ENCODE data around the gene MRAP2. TPM values are rescaled to one million over a fixed set of nuclear protein-coding genes. Genes with fewer than 3 reads are reported as not detected.

MRAP2 gene, protein sequence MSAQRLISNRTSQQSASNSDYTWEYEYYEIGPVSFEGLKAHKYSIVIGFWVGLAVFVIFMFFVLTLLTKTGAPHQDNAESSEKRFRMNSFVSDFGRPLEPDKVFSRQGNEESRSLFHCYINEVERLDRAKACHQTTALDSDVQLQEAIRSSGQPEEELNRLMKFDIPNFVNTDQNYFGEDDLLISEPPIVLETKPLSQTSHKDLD
- not detected for total RNA-seq
- polyA plus RNA-seq = not detected
- not detected for total RNA-seq

DNA sequence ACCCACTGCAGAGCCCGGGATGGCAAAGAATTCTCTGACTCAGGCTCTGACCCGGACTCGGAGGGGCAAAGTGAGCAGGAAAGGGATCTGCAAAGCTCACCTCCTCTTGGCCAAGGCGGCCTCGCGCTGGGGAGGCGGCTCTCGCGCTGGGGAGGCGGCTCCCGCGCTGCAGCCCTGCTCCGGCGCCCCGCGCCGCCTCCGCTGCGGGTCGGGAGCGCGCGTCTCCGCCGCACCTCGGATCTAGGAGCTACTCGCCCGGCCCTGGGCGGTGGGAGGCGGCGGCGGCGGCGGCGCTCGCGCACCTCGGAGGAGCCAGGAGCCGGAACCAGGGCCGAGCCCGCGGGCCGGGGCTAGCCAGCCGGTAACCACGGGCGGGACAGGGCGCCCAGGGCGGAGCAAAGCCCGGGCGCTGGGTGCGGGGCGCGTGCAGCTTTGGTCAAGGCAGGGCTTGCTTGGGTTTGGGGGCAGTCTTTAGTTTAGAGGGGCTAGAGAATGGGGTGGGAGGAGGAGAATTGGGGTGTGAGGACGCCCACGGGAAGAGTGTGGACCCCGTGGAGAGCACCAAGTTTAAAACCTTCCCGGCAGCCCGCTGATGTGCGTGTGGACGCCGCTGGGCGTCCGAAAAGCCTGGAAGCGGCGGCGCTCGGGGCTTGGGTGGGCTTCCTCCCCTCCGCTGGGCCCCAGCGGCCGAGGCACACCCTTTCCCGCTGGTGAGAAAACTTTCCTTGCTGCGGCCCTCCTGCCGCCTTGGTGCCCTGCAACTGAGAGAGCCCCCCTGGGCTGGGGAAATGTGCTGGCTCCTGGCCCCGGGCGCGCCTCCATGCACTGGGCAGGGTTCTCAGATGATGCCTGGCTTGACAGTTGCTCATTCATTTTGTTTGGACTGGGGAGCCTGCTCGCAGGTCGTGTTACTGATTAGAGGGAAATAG lies at the start of gene MRAP2:
MRAP2 (plus strand) TSS at position 250 of the 929 bp plus-strand sequence. CDS start 21,547 bp downstream, outside the sequence.
- ATAC-seq (no peak), DNase-seq (peak in 1 of 9 donors; percentile 20)
- Mint-ChIP-seq H3K4me1 (peaks cover 0 to 7% (median 0%) of the 10 kb centered on the region in 7 donors), H3K27ac (no peak within 1 kb of the TSS), H3K4me3 (peak within 1 kb of the TSS in 7 of 10 donors; percentile 0 to 53 (median 30)), H3K36me3 (peaks cover 0 to 3% (median 0%) of the 10 kb centered on the region in 5 donors), H3K27me3 (peaks cover 44 to 70% (median 61%) of the 10 kb centered on the region in 5 donors), H3K9me3 (peaks cover 0 to 12% (median 5%) of the 10 kb centered on the region in 11 donors)
- ChIA-PET POLR2A (no interaction called here), CTCF (no interaction called here)
- H3K4me1 ChIP-seq (ENCODE audit: control insufficient read depth in 2 of 2, insufficient read depth in 2 of 2, low read length in 2 of 2) = no peaks in the 10 kb centered on the region
- H3K27me3 ChIP-seq (ENCODE audit: control insufficient read depth in 2 of 2, insufficient read depth in 2 of 2, low read length in 2 of 2) = no peaks in the 10 kb centered on the region
- no peak within 1 kb of the TSS for H3K4me3 ChIP-seq (ENCODE audit: low read length)
- intact Hi-C loops (cut with micrococcal nuclease) = no loop called here
- H3K36me3 ChIP-seq (ENCODE audit: control insufficient read depth in 2 of 3, insufficient read depth in 3 of 3, low read length in 3 of 3) = no peaks in the 10 kb centered on the region
- H3K27ac ChIP-seq (ENCODE audit: low read depth, low read length) = no peak within 1 kb of the TSS
- H3K9me3 ChIP-seq (ENCODE audit: control insufficient read depth in 2 of 3, low read length in 3 of 3) = no peaks in the 10 kb centered on the region

DNA sequence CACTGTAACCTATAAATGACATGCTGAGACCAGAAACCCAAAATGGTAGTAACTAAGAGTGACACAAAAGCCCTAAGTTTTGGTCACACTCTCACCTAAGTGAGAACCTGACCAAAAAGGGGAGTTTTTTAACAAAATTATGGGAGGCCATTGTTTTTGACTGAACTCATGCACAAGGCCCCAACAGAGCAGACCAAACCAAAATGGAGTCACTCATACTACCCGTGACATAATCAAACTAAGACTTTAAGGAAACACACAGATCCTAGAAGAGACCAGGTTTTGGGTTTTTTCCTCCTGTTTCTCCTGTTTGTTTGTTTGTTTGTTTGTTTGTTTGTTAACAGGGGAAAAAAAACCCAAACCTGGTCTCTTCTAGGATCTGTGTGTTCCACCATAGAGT lies 49.2 kb upstream of the MRAP2 start:
- Histone ChIP-seq H3K27ac (ENCODE audit: low read depth, low read length) (no peak overlapping the region), H3K36me3 (ENCODE audit: control insufficient read depth in 2 of 3, insufficient read depth in 3 of 3, low read length in 3 of 3) (no peaks in the 10 kb centered on the region), H3K9me3 (ENCODE audit: control insufficient read depth in 2 of 3, low read length in 3 of 3) (no peaks in the 10 kb centered on the region), H3K27me3 (ENCODE audit: control insufficient read depth in 2 of 2, insufficient read depth in 2 of 2, low read length in 2 of 2) (no peaks in the 10 kb centered on the region), H3K4me1 (ENCODE audit: control insufficient read depth in 2 of 2, insufficient read depth in 2 of 2, low read length in 2 of 2) (no peaks in the 10 kb centered on the region), H3K4me3 (ENCODE audit: low read length) (no peak overlapping the region)
- Mint-ChIP-seq H3K4me1 (no peaks in the 10 kb centered on the region), H3K27ac (no peak overlapping the region), H3K27me3 (no peaks in the 10 kb centered on the region), H3K36me3 (peaks cover 0 to 17% (median 7%) of the 10 kb centered on the region in 5 donors), H3K4me3 (no peak overlapping the region), H3K9me3 (peaks cover 0 to 5% (median 0%) of the 10 kb centered on the region in 11 donors)
- ChIA-PET POLR2A (no interaction called here), CTCF (no interaction called here)
- no peak for DNase-seq
- intact Hi-C loops (cut with micrococcal nuclease) = no loop called here
- ATAC-seq = no peak

DNA sequence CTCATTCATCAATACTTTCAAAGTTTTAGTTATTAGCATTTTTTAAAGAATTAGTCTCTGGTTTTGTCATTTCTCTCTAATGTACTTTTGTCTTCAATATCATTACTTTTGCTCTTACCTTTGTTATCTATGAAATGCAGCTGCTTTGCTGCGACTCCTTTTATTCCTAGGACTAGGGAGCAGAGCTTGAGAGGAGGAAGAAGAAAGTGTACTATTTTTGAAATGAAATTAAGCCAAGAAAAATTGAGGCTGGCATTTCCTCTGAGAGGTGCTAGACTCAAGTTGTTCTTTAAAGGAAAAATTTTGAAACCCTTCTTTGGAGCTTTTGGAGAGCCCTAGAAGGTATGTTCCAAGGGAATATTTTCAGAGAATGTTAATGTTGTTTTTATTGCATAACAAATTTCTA lies 48.3 kb upstream of the MRAP2 start:
- no peak overlapping the region for H3K27ac ChIP-seq (ENCODE audit: low read depth, low read length)
- CTCF ChIA-PET = no interaction called here
- Mint-ChIP-seq H3K4me1 (no peaks in the 10 kb centered on the region), H3K4me3 (no peak overlapping the region), H3K27me3 (no peaks in the 10 kb centered on the region), H3K36me3 (peaks cover 0 to 15% (median 3%) of the 10 kb centered on the region in 5 donors), H3K9me3 (no peaks in the 10 kb centered on the region), H3K27ac (no peak overlapping the region)
- intact Hi-C loops (cut with micrococcal nuclease) = no loop called here
- POLR2A ChIA-PET = no interaction called here
- ATAC-seq (no peak), DNase-seq (no peak)
- H3K9me3 ChIP-seq (ENCODE audit: control insufficient read depth in 2 of 3, low read length in 3 of 3) = no peaks in the 10 kb centered on the region
- H3K4me1 ChIP-seq (ENCODE audit: control insufficient read depth in 2 of 2, insufficient read depth in 2 of 2, low read length in 2 of 2) = no peaks in the 10 kb centered on the region
- no peaks in the 10 kb centered on the region for H3K36me3 ChIP-seq (ENCODE audit: control insufficient read depth in 2 of 3, insufficient read depth in 3 of 3, low read length in 3 of 3)
- H3K4me3 ChIP-seq (ENCODE audit: low read length) = no peak overlapping the region
- no peaks in the 10 kb centered on the region for H3K27me3 ChIP-seq (ENCODE audit: control insufficient read depth in 2 of 2, insufficient read depth in 2 of 2, low read length in 2 of 2)

DNA sequence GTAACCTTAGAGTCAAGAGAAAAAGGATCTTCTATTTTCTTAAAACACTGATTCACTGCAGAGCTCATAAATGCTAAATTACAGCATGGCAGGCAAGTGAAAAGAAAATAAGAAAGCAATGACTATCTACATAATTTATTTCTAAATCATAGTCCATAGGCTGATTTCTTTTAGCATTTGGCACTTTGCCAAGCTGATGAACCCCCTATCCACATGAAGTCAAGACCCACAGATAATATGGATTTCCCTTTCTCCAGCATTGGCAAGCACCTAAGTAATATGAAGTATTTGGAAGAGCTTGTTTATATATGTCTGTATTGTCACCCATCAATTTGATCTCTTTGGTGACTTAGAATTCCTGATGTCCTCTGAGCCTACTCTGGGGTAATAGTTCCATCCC lies 47.9 kb upstream of the MRAP2 start:
- Histone ChIP-seq H3K27me3 (ENCODE audit: control insufficient read depth in 2 of 2, insufficient read depth in 2 of 2, low read length in 2 of 2) (no peaks in the 10 kb centered on the region), H3K4me1 (ENCODE audit: control insufficient read depth in 2 of 2, insufficient read depth in 2 of 2, low read length in 2 of 2) (no peaks in the 10 kb centered on the region), H3K9me3 (ENCODE audit: control insufficient read depth in 2 of 3, low read length in 3 of 3) (no peaks in the 10 kb centered on the region), H3K27ac (ENCODE audit: low read depth, low read length) (no peak overlapping the region), H3K4me3 (ENCODE audit: low read length) (no peak overlapping the region), H3K36me3 (ENCODE audit: control insufficient read depth in 2 of 3, insufficient read depth in 3 of 3, low read length in 3 of 3) (no peaks in the 10 kb centered on the region)
- no peak for ATAC-seq
- intact Hi-C loops (cut with micrococcal nuclease) = no loop called here
- no peak for DNase-seq
- Mint-ChIP-seq H3K4me3 (no peak overlapping the region), H3K36me3 (peaks cover 0 to 15% (median 3%) of the 10 kb centered on the region in 5 donors), H3K27ac (no peak overlapping the region), H3K4me1 (no peaks in the 10 kb centered on the region), H3K27me3 (no peaks in the 10 kb centered on the region), H3K9me3 (no peaks in the 10 kb centered on the region)
- POLR2A ChIA-PET = no interaction called here
- CTCF ChIA-PET = no interaction called here

DNA sequence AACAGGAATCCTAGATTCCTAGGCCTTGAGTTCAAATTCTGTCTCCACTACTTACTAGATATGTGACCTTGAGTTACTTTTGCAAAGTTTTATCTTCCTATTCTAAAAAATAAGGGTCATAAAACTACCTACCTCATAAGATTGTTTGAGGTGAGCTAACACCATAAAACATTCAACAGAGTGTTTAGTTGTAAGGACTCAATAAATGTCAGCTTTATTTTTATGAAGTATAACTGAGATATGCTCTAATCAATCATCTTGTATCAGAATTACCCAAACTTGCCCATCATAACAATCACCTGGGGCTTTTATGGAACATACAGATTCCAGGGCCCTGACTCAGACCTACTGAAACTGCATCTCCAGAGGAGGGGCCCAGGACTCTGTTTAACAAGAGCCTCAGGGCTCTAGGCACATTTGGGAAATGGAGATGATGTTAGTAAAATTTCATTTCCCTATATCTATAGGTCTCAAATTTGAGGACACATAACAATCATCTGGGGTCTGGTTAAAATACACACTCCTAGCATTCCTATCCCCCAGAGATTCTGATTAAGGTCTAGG lies 35.5 kb upstream of the MRAP2 start:
- ChIA-PET CTCF (interaction anchor here (0.7 kb wide), 1 partner anchor 64 kb away, joined by 3 read pairs; no protein-coding TSS in a partner anchor), POLR2A (no interaction called here)
- H3K4me3 ChIP-seq (ENCODE audit: low read length) = no peak overlapping the region
- H3K36me3 ChIP-seq (ENCODE audit: control insufficient read depth in 2 of 3, insufficient read depth in 3 of 3, low read length in 3 of 3) = no peaks in the 10 kb centered on the region
- no peak for DNase-seq
- intact Hi-C loops (cut with micrococcal nuclease) = no loop called here
- H3K9me3 ChIP-seq (ENCODE audit: control insufficient read depth in 2 of 3, low read length in 3 of 3) = no peaks in the 10 kb centered on the region
- peaks cover 0 to 21% (median 5%) of the 10 kb centered on the region in 11 donors for H3K9me3 Mint-ChIP-seq
- no peak overlapping the region for H3K27ac ChIP-seq (ENCODE audit: low read depth, low read length)
- peaks cover 5 to 16% (median 16%) of the 10 kb centered on the region in 5 donors for H3K27me3 Mint-ChIP-seq
- no peak for ATAC-seq
- H3K36me3 Mint-ChIP-seq = peaks cover 0 to 8% (median 3%) of the 10 kb centered on the region in 5 donors
- no peaks in the 10 kb centered on the region for H3K27me3 ChIP-seq (ENCODE audit: control insufficient read depth in 2 of 2, insufficient read depth in 2 of 2, low read length in 2 of 2)
- H3K4me1 Mint-ChIP-seq = no peaks in the 10 kb centered on the region
- no peak overlapping the region for H3K27ac Mint-ChIP-seq
- H3K4me3 Mint-ChIP-seq = no peak overlapping the region
- H3K4me1 ChIP-seq (ENCODE audit: control insufficient read depth in 2 of 2, insufficient read depth in 2 of 2, low read length in 2 of 2) = no peaks in the 10 kb centered on the region

DNA sequence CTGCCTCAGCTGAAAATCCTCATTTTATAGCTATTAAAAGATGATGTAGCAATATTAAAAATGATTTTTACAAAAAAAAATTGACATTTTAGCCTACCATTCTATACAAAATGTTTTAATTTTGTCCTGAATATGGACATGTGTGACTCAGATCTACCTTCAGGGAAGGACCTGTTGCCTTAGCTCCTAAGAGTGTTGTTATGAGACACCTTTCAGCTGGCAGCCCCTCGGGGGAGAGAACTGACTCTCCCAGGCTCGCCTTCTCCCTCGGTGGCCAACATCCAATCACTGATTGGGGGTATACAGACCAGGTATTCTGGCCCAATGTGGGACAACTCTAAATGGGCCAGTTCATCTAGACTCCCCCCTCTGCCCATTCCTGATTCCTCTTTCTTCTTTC lies 32.5 kb upstream of the MRAP2 start:
- no peaks in the 10 kb centered on the region for H3K4me1 Mint-ChIP-seq
- no peak overlapping the region for H3K4me3 ChIP-seq (ENCODE audit: low read length)
- H3K27me3 ChIP-seq (ENCODE audit: control insufficient read depth in 2 of 2, insufficient read depth in 2 of 2, low read length in 2 of 2) = no peaks in the 10 kb centered on the region
- peaks cover 8 to 28% (median 27%) of the 10 kb centered on the region in 5 donors for H3K27me3 Mint-ChIP-seq
- H3K36me3 Mint-ChIP-seq = peaks cover 0 to 2% (median 0%) of the 10 kb centered on the region in 5 donors
- H3K27ac Mint-ChIP-seq = no peak overlapping the region
- POLR2A ChIA-PET = no interaction called here
- no peak for ATAC-seq
- no peaks in the 10 kb centered on the region for H3K9me3 ChIP-seq (ENCODE audit: control insufficient read depth in 2 of 3, low read length in 3 of 3)
- no peaks in the 10 kb centered on the region for H3K36me3 ChIP-seq (ENCODE audit: control insufficient read depth in 2 of 3, insufficient read depth in 3 of 3, low read length in 3 of 3)
- H3K4me1 ChIP-seq (ENCODE audit: control insufficient read depth in 2 of 2, insufficient read depth in 2 of 2, low read length in 2 of 2) = no peaks in the 10 kb centered on the region
- H3K27ac ChIP-seq (ENCODE audit: low read depth, low read length) = no peak overlapping the region
- intact Hi-C loops (cut with micrococcal nuclease) = no loop called here
- DNase-seq = no peak
- H3K4me3 Mint-ChIP-seq = no peak overlapping the region
- CTCF ChIA-PET = no interaction called here
- H3K9me3 Mint-ChIP-seq = peaks cover 0 to 8% (median 0%) of the 10 kb centered on the region in 11 donors
